HG03103 (cell line): Measurements from ENCODE around the gene IFNL1.
A peak's percentile ranks its signal among the peaks of the same experiment; 100 is the strongest.
"Not testable (repeated sequence)": the region's sequence is repeated elsewhere in the genome, so short reads cannot be mapped to it uniquely, and the experiment has no call there.

Source experiments
- ATAC-seq: cut with Tn5 transposase; IDR thresholded peaks from one replicate; pipeline ENCODE4 v1.9.1; 2021; ENCODE audit warnings: low read depth; ENCODE audit not compliant: unreplicated experiment

Gene IFNL1

DNA sequence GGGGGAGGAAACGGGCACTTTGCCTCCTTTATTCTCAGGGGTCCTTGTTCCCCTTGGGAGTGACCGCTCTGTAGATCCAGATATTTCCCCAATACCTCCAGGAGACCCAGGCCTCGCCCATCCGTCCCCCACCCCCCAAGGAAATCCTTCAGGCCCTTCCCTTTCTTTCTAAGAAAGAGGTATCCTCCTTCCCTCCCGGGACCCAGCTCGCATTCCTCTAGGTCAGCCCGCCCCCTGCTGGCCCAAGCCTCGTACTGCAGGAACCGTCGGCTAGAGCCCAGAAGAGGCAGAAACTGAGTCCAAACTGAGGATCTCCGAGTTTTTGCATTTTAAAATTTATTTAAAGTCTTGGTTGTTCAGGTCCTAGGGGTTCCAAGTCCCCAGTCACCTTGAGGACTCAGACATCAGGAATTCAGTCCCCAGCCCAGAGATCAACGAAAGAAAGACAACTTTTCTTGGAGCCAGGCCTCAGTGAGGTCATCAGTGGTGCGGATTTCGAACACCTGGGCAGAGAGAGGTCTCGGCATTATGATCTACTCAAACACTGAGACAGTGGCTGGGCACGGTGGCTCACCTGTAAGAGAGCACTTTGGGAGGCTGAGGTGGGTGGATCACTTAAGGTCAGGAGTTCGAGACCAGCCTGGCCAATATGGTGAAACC is 32.0 kb downstream of the IFNL1 start:
- ATAC-seq, result no peak

GRCh38 chr19:39329948-39330347 is 33.7 kb downstream of the IFNL1 start:
- ATAC-seq, result no peak

GRCh38 chr19:39332293-39332692 is 36.1 kb downstream of the IFNL1 start:
- ATAC-seq, result no peak

DNA sequence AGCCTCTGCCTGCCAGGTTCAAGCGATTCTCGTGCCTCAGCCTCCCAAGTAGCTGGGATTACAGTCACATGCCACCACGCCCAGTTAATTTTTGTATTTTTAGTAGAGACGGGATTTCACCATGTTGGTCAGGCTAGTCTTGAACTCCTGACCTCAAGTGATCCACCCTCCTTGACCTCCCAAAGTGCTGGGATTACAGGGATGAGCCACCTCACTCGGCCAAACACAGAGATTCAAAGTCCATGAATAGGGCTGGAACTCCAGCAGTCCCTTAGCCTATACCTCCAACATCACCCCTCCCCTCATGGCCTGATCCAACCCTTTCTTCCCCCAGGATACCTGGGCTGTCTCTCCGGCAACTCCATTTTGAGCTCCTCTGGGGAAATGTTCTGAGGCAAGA is 36.5 kb downstream of the IFNL1 start:
- ATAC-seq, result not testable (repeated sequence)

DNA sequence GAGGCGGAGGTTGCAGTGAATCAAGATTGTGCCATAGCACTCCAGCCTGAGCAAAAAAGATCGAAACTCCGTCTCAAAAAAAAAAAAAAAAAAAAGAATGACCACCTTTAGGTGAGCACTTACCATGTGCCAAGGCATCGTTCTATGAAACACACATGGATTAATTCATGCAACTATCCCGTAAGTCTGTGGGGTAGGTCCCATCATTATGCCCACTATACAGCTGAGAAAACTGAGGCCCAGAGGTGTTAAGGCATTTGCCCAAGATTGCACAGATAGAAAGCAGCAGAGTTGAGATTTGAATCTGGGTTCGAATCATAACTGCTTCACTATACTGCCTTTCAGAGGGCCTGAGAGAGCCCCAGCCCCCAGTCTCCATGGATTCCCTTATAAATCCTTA is 37.3 kb downstream of the IFNL1 start:
- ATAC-seq, result no peak

DNA sequence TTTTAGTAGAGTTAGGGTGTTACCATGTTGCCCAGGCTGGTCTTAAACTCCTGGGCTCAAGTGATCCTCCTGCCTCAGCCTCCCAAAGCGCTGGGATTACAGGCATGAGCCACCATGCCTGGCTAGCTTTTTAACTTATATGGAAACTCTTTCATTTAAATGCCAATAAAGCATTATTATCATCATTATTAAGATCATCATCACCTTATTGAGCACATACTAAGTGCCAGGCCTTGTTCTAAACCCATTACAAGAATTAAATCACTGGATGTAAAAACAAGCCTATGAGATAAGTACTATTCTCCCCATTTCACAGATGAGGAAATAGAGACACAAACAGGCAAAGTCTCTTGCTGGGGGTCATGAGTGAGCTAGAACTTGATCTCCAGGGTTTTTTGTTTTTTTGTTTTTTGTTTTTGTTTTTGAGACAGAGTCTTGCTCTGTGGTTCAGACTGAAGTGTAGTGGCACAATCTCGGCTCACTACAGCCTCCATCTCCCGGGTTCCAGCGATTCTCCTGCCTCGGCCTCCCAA is 38.3 kb downstream of the IFNL1 start:
- no peak for ATAC-seq

DNA sequence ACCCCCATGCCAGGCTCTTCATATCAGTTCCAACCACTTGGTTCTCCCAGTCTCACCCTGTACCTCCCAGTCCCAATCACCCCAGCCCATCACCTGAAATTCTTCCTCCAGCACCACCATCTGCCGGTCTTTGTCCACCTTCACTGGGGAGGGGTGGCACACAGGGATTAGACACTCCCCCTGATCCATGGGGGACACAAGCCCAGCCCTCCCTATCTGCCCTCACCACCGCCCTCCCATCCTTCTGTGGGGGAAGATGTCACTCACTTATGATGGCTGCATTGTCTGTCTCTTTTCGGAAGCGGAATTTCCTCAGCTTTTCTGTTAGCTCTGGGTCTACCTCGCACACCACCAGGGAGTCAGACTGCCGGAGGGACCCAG is 39.0 kb downstream of the IFNL1 start:
- ATAC-seq, result no peak

DNA sequence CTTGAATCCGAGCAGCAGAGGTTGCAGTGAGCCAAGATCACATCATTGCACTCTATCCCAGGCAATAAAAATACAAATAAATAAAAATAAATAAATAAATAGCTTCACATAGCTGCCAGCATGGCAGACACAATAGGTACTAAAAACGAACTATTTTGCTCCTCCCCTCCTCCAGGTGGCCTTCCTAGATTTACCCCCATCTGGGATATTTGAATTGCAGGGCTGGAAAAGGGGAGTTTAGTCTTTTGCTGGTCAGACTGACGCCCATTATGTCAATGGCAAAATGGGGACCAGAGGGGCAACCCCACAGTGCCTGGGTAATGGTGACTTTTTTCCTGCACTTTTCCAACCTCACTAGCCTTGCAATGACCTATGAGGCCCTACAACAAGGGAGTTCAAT is 40.3 kb downstream of the IFNL1 start:
- no peak for ATAC-seq

GRCh38 chr19:39339674-39340073 is 43.5 kb downstream of the IFNL1 start:
- ATAC-seq, result no peak

GRCh38 chr19:39340156-39340555 is 43.9 kb downstream of the IFNL1 start:
- ATAC-seq, result not testable (repeated sequence)

- no peak for ATAC-seq
These were observed 45.0 kb downstream of the IFNL1 start for GRCh38 chr19:39341129-39341718.

- ATAC-seq, result peak; percentile 83
These were observed 45.8 kb downstream of the IFNL1 start, which contains the start of gene SAMD4B for GRCh38 chr19:39341719-39342604. TSS of gene SAMD4B (plus strand) at chr19:39342421. CDS start at chr19:39356894, 14,473 bp downstream.

DNA sequence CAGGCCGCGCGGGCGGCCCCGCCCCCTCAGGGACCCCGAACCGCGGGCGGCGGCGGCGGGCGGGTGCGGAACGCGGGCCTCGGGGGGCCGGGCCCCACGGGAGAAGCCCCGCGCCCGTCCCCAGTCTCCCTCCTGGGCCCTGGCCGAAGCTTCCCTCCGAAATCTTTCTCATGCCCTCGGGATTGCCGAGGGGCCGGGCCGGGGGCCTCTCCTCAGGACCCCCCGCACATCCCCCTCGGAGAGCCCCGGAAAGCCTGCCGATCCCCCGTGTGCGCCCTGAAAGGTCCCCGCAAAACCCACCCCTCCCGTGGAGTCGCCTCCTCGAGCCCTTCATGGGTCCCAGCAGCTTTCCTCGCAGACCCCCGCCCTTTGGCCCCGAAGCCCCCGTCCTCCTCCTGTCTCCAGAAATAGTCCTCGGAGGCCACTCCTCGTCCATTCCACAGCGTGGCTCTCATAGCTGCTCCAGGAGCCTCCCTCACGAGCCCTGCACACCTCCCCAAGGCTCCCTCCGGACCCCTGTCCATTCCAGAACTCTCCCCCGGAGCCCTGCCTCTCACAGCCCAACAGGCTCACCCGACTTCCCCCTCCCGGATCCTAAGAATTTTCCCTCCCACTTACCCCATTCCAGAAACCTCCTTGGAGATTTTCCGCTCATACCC is 46.6 kb downstream of the IFNL1 start:
- ATAC-seq, result no peak

- ATAC-seq, result no peak
These were observed 49.7 kb downstream of the IFNL1 start for GRCh38 chr19:39345956-39346355.

DNA sequence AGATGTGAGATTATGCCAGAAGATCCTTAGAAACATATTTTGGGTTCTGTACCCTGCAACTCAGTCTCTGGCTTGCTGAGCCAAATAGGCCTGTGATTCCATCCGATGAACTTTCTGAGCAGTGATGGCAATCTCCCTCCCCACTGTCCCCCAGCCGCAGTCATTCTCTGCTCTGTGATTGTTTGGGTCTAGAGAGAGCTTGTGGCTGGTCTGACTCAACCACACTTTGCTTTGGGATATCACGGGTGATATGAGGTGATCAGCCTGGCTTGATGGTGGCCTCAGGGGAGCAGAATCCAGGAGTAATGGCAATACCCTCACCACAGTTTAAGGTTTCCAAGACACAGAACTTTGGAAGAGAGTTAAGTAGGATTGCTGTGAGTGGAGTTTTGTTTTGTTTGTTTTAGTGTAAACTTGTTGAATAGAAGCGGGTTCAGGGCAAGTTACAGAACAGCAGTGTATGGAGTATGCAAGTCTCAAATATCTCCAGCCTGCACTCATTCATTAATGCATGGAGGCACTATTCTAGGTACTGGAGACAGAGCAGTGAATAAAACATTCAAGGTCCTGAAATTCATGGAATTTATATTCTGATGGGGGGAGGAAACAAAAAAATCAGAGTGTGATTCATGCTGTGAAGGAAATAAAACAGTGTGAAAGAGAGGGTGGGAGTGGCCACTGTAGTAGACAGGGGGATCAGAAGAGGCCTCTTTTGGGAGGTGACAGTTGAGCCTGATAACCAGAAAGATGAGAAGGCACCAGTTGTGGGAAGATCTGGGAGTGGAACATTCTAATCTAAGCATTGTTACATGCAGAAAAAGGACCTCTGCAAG is 51.3 kb downstream of the IFNL1 start:
- ATAC-seq, result no peak
